ENCODE results near the gene ANKMY2.
"Not testable (repeated sequence)": the region's sequence is repeated elsewhere in the genome, so short reads cannot be mapped to it uniquely, and the experiment has no call there.

ANKMY2 gene

GRCh38 chr7:16626388-16626787, 19.2 kb downstream of the ANKMY2 start:
- DNase-seq (ENCODE audit: low read depth): no peak

GRCh38 chr7:16619979-16620408, 25.6 kb downstream of the ANKMY2 start:
- no peak for DNase-seq (ENCODE audit: low read depth)

- DNase-seq (ENCODE audit: low read depth): no peak
Observed at GRCh38 chr7:16616542-16616941, 29.0 kb downstream of the ANKMY2 start.

GRCh38 chr7:16616122-16616521, 29.4 kb downstream of the ANKMY2 start:
- DNase-seq (ENCODE audit: low read depth): no peak

- DNase-seq (ENCODE audit: low read depth): no peak
Observed at GRCh38 chr7:16615228-16615627, 30.3 kb downstream of the ANKMY2 start.

GRCh38 chr7:16611711-16612110, 33.8 kb downstream of the ANKMY2 start:
- no peak for DNase-seq (ENCODE audit: low read depth)

GRCh38 chr7:16609842-16610450, 35.6 kb downstream of the ANKMY2 start:
- DNase-seq (ENCODE audit: low read depth): no peak

GRCh38 chr7:16606704-16607103, 38.9 kb downstream of the ANKMY2 start:
- DNase-seq (ENCODE audit: low read depth): no peak

GRCh38 chr7:16604054-16604453, 41.5 kb downstream of the ANKMY2 start:
- no peak for DNase-seq (ENCODE audit: low read depth)

GRCh38 chr7:16603633-16604032, 41.9 kb downstream of the ANKMY2 start:
- no peak for DNase-seq (ENCODE audit: low read depth)

GRCh38 chr7:16599860-16600259, 45.7 kb downstream of the ANKMY2 start:
- DNase-seq (ENCODE audit: low read depth): no peak

GRCh38 chr7:16598015-16598414, 47.5 kb downstream of the ANKMY2 start:
- DNase-seq (ENCODE audit: low read depth): no peak

GRCh38 chr7:16595596-16595995, 50.0 kb downstream of the ANKMY2 start:
- not testable (repeated sequence) for DNase-seq (ENCODE audit: low read depth)

GRCh38 chr7:16594676-16595075, 50.9 kb downstream of the ANKMY2 start:
- no peak for DNase-seq (ENCODE audit: low read depth)

GRCh38 chr7:16594061-16594460, 51.5 kb downstream of the ANKMY2 start:
- DNase-seq (ENCODE audit: low read depth): no peak

GRCh38 chr7:16592395-16592794, 53.2 kb downstream of the ANKMY2 start:
- no peak for DNase-seq (ENCODE audit: low read depth)

GRCh38 chr7:16590424-16590823, 55.1 kb downstream of the ANKMY2 start:
- no peak for DNase-seq (ENCODE audit: low read depth)

- DNase-seq (ENCODE audit: low read depth): no peak
Observed at GRCh38 chr7:16589881-16590280, 55.7 kb downstream of the ANKMY2 start.

- no peak for DNase-seq (ENCODE audit: low read depth)
Observed at GRCh38 chr7:16587790-16588189, 57.8 kb downstream of the ANKMY2 start.

- DNase-seq (ENCODE audit: low read depth): no peak
Observed at GRCh38 chr7:16587129-16587528, 58.4 kb downstream of the ANKMY2 start.

GRCh38 chr7:16586081-16586874, 59.3 kb downstream of the ANKMY2 start:
- DNase-seq (ENCODE audit: low read depth): no peak

GRCh38 chr7:16585540-16585939, 60.0 kb downstream of the ANKMY2 start:
- no peak for DNase-seq (ENCODE audit: low read depth)

- no peak for DNase-seq (ENCODE audit: low read depth)
Observed at GRCh38 chr7:16583834-16584233, 61.7 kb downstream of the ANKMY2 start.

GRCh38 chr7:16581286-16581685, 64.3 kb downstream of the ANKMY2 start:
- DNase-seq (ENCODE audit: low read depth): no peak
